VCaP (cell line): ENCODE data around the gene PLOD2.
"Not testable (repeated sequence)": the region's sequence is repeated elsewhere in the genome, so short reads cannot be mapped to it uniquely, and the experiment has no call there.

ENCODE experiments used
- H3K27ac ChIP-seq: fragments of 450-650 bp; 2 replicates; pipeline ENCODE4 v1.5.1; 2017
- TF ChIP-seq, protein P1 (sequence below): fragments of 450-650 bp; conservative IDR thresholded peaks from 2 replicates; pipeline ENCODE4 v1.5.1; 2017; ENCODE audit warnings: mild to moderate bottlenecking, moderate library complexity

Gene PLOD2

DNA sequence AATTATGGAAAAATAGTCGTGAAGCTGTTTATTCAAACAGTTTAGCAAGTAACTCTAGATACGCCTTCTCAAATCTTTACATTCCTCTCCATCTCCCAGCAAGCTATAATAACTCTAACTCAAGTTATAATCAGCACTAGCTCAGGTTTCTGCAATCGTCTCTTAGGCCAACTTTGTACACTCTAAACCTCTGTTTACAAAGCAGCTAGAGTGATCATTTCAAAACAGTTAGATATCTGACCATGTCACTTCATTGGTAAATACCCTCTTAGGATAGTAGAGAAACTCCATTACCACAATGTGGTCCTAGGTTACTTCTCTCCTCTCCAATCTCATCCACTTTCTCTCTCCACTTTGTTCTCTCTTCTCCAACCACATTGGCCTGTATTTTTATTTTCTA lies 31.2 kb downstream of the PLOD2 start:
- TF ChIP-seq, protein P1, sequence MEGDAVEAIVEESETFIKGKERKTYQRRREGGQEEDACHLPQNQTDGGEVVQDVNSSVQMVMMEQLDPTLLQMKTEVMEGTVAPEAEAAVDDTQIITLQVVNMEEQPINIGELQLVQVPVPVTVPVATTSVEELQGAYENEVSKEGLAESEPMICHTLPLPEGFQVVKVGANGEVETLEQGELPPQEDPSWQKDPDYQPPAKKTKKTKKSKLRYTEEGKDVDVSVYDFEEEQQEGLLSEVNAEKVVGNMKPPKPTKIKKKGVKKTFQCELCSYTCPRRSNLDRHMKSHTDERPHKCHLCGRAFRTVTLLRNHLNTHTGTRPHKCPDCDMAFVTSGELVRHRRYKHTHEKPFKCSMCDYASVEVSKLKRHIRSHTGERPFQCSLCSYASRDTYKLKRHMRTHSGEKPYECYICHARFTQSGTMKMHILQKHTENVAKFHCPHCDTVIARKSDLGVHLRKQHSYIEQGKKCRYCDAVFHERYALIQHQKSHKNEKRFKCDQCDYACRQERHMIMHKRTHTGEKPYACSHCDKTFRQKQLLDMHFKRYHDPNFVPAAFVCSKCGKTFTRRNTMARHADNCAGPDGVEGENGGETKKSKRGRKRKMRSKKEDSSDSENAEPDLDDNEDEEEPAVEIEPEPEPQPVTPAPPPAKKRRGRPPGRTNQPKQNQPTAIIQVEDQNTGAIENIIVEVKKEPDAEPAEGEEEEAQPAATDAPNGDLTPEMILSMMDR, result no peak
- H3K27ac ChIP-seq, result no peak overlapping the region

DNA sequence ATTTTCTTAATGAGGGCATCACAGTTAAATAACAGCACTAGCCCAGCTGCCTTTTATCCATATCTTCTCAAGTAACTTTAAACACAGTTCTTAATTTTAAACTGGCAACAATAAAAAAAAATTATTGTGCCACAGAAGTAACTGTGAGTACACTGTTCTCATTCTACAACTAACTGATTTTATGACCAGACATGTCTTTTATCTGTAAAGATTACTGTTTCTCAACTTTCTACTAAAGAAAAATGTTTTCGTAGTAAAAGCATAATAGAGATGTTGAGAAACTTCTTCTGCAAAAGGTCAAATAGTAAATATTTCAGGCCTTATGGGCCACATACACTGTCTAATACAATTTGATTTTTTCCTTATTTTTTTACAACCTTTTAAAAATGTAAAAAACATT lies 32.0 kb downstream of the PLOD2 start:
- TF ChIP-seq, protein P1, result no peak
- H3K27ac ChIP-seq, result no peak overlapping the region

DNA sequence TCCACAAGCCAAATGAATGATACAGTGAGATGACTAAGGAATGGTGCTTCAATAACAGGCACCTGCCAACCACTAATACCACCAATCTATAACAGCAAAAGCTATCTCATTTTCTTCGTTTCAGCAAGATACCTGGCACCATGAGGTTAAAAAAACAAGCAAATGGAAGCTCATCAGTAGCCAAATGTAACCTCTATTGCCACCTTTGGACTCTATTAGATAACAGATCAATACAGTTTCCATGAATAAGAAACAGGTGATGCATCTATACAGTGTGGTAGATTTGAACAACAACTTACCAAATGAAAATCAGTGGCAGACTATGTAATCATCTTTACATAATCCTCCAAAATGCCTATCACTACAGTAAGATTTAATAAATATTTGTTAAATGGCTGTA lies 32.8 kb downstream of the PLOD2 start:
- no peak overlapping the region for H3K27ac ChIP-seq
- TF ChIP-seq, protein P1, result no peak

DNA sequence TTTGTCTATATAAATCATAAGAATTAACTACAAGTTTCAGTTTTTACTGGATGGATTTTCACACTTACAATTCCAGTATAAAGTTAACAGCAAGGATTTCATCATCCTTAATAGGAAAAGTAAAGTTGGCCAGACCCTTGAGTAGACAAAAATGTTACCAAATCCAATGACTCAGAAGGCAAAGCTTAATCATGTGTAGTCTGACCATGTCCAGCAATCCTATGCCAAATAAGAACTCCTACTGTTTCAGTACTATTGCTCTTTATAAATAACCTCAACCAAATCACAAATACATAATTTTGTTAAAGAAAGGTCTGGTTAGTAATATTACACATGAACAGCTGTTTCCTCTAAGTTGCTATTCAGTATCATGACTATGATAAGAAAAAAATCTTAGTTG lies 35.0 kb downstream of the PLOD2 start:
- H3K27ac ChIP-seq, result no peak overlapping the region
- TF ChIP-seq, protein P1, result no peak

DNA sequence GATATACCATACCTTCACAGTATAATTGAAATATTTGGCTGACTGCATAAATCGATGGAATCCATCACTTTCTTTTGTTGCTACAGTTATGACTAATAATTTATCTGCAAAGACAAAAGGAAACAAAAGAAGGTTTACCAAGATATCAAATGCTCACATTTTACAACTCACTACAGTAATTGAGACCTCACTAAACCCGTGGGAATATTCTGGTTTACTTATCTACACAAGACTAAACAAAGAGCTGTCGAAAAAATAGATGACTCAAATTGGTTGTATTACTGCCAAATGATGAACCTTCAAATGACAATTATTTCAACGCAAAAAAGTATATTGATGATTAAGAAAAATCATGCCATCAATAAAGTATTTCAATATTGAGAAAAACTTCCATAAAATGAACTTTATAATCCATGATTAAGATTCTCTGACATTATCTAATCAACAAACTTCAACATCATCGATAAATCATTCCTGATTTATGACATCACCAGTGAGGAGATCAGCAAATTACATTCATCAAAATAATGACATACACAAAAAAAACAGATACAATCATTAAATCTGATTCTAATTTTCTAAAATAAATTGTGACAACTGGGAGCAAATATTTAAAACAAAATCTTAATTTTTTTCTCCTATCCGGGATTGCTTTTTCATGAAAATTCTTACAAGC lies 36.7 kb downstream of the PLOD2 start:
- TF ChIP-seq, protein P1, result no peak
- H3K27ac ChIP-seq, result no peak overlapping the region

DNA sequence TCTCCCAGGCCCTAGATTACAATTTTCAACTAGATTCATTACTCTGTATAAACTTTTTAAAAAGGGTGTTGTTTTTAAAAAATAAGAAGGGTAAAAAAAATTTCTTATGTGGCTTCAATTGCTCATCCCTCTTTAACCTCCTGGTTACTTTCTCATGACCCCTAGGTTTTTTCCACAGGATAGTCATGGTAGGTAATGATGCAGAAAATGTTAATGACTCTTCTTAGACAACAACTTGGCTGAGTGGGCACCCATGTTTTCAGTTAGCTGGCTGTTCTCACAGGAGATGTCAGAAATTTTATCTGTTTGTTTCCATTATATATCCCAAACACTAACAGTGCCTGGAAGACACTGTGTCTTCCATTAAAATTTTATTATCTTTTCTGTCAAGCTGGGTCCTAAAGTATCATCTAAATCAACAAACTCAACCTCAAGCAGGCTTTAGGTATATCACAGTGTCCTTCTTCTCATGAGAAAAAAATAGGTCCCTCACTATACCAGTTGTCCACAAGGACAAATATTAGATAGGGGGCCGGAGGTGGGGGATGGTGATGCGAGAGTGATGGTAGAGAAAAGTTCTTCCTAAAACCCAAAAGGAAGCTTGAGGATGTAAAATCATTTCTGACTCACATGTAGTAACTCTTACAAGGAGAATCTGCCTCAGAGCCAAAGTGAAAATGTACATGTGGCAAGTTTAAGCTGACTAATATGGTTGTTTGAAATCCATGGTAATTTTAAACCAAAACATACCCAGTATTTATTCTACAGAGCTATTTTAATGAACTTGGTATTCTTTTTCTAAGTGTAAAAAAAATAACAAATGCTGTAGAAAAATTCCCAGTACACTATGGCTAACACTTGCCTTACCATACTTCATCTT lies 43.3 kb downstream of the PLOD2 start:
- H3K27ac ChIP-seq, result no peak overlapping the region
- TF ChIP-seq, protein P1, result no peak

DNA sequence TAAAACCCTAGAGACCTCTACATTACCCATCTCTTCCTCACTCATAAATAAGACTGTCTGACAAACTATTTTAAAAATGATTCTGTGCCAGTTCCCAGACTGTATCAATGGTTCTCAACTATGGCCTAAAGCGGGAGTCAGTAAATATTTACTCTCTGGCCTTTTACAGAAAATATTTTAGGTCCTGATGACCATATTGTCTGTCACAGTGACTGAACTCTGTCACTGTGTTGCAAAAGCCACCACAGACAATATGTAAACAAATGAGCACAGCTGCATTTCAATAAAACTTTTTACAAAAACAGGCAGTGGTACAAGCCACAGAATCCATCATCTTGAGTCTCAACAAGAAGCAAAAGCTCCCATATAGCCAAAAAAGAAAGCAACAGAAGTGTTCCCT lies 45.4 kb downstream of the PLOD2 start:
- H3K27ac ChIP-seq, result no peak overlapping the region
- TF ChIP-seq, protein P1, result no peak

DNA sequence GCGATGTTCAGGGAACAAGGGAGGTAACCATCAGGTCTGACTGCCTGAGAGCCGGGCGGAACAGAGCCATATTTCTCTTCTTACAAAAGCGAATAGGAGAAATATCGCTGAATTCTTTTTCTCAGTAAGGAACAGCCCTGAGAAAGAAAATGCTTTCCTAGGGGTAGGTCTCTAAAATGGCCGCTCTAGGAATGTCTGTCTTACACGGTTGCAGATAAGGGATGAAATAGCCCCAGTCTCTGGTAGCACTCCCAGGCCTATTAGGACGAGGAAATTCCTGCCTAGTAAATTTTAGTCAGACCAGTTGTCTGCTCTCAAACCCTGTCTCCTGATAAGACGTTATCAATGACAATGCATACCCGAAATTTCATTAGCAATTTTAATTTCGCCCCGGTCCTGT lies 47.2 kb downstream of the PLOD2 start:
- H3K27ac ChIP-seq, result not testable (repeated sequence)
